OCI-M2 (cell line): Measurements from ENCODE around the gene DDX41.

Experiments
- DNase-seq: peaks from one replicate; lab custom pipeline; 2025; ENCODE audit not compliant: unreplicated experiment; lab: John Stamatoyannopoulos, UW

Gene DDX41

GRCh38 chr5:177499842-177500241 lies 16.9 kb downstream of the DDX41 start:
- DNase-seq, result no peak

GRCh38 chr5:177498013-177498787 lies 18.6 kb downstream of the DDX41 start:
- peak; percentile 19 for DNase-seq

GRCh38 chr5:177497292-177498012 lies 19.3 kb downstream of the DDX41 start, which contains the start of gene PDLIM7:
PDLIM7 (minus strand) TSS chr5:177497604; CDS start chr5:177496512, 1,092 bp downstream.
- peak; percentile 83 for DNase-seq

- DNase-seq, result no peak
These were observed 20.0 kb downstream of the DDX41 start for GRCh38 chr5:177496727-177497291.

- DNase-seq, result no peak
These were observed 20.6 kb downstream of the DDX41 start for GRCh38 chr5:177496070-177496726.

GRCh38 chr5:177495243-177496060 lies 21.3 kb downstream of the DDX41 start:
- DNase-seq, result no peak

GRCh38 chr5:177494346-177495195 lies 22.2 kb downstream of the DDX41 start:
- DNase-seq, result no peak

- DNase-seq, result no peak
These were observed 22.9 kb downstream of the DDX41 start for GRCh38 chr5:177493795-177494345.

- no peak for DNase-seq
These were observed 23.9 kb downstream of the DDX41 start for GRCh38 chr5:177492841-177493240.

GRCh38 chr5:177491983-177492746 lies 24.6 kb downstream of the DDX41 start:
- DNase-seq, result no peak

GRCh38 chr5:177491429-177491945 lies 25.3 kb downstream of the DDX41 start:
- no peak for DNase-seq

- DNase-seq, result no peak
These were observed 25.8 kb downstream of the DDX41 start for GRCh38 chr5:177490992-177491391.

- DNase-seq, result no peak
These were observed 26.3 kb downstream of the DDX41 start for GRCh38 chr5:177490311-177490991.

GRCh38 chr5:177489119-177489716 lies 27.5 kb downstream of the DDX41 start:
- DNase-seq, result no peak

- no peak for DNase-seq
These were observed 28.8 kb downstream of the DDX41 start for GRCh38 chr5:177487975-177488374.

- DNase-seq, result no peak
These were observed 29.6 kb downstream of the DDX41 start for GRCh38 chr5:177487144-177487543.

GRCh38 chr5:177486256-177486655 lies 30.5 kb downstream of the DDX41 start:
- DNase-seq, result no peak
